ENCODE data around the gene SALL1. TPM values are rescaled to one million over a fixed set of nuclear protein-coding genes. Genes with fewer than 3 reads are reported as not detected.

The SALL1 gene
- total and polyA plus RNA-seq, 2 of the 8 experiments (the other 6 are each of a cell fraction or from before 2014, with no cell fraction given), result 33.7 to 56.8 TPM

DNA sequence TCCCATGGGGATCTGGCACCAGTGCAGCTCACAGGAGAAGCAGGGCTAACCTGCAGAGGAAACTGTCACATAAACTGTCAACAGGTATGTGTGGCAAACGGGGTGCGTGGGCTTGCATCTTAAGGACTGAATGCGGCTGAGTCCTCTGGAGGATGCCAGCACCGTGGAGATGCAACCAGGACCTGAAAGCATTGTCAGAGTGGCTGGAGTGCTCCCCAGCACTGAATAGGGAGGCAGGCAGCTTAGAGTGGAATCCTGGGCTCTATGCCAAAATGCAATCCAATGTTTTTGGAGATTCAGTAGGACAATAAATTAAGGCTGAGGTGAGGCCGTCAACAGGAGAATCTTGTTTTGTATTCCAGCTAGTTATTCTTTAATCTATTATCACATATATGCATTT lies 21.3 kb upstream of the SALL1 start:
- Histone ChIP-seq H2AFZ (ENCODE audit: low read length) (no peak overlapping the region), H4K91ac (replicated peaks; ENCODE audit: insufficient read length, low read length) (no peak overlapping the region), H3K27ac (ENCODE audit: low read depth, low read length) (no peak overlapping the region), H4K20me1 (replicated peaks in 1 of 2; ENCODE audit: control insufficient read depth in 1 of 2, insufficient read depth in 2 of 2, low read length in 2 of 2) (no peaks in the 10 kb centered on the region), H3K18ac (ENCODE audit: extremely low read depth, low read length) (no peak overlapping the region), H3K23me2 (ENCODE audit: low read depth, low read length) (no peaks in the 10 kb centered on the region), H3K4me2 (ENCODE audit: insufficient read depth in 1 of 2, low read depth in 2 of 2, low read length in 2 of 2) (no peak overlapping the region), H3K4ac (replicated peaks; ENCODE audit: insufficient read length, low read depth, low read length) (no peak overlapping the region), H3K9me3 (ENCODE audit: insufficient read depth in 2 of 2, low read depth in 1 of 2, low read length in 1 of 2) (peaks cover 0 to 7% of the 10 kb centered on the region in 2 experiments; a peak in 3 of 4 replicates), H3K36me3 (ENCODE audit: control insufficient read depth in 2 of 4, insufficient read depth in 4 of 4, low read length in 3 of 4) (no peaks in the 10 kb centered on the region), H2BK15ac (ENCODE audit: low read length) (no peak overlapping the region), H3K4me3 (ENCODE audit: extremely low read depth in 1 of 4, insufficient read depth in 2 of 4, low read depth in 3 of 4, low read length in 4 of 4) (no peak overlapping the region), H3K23ac (ENCODE audit: insufficient read length) (no peak overlapping the region), H2BK12ac (ENCODE audit: low read depth, low read length) (no peak overlapping the region), H3K4me1 (replicated peaks in 1 of 4; ENCODE audit: control insufficient read depth in 3 of 4, insufficient read depth in 4 of 4, low read length in 3 of 4) (no peaks in the 10 kb centered on the region), H2AK5ac (ENCODE audit: low read depth, low read length) (no peak overlapping the region), H3K14ac (ENCODE audit: insufficient read length) (no peak overlapping the region), H3K9ac (replicated peaks in 1 of 4; ENCODE audit: extremely low read depth in 1 of 4, low read depth in 3 of 4, low read length in 3 of 4) (no peak overlapping the region), H4K8ac (ENCODE audit: extremely low read depth, insufficient read depth, low read length) (no peak overlapping the region), H2BK120ac (replicated peaks; ENCODE audit: low read depth, low read length) (no peak overlapping the region), H3K79me1 (ENCODE audit: low read depth, low read length) (no peaks in the 10 kb centered on the region), H3K79me2 (ENCODE audit: control insufficient read depth in 1 of 2, insufficient read depth in 2 of 2, low read length in 2 of 2) (no peaks in the 10 kb centered on the region), H2BK20ac (ENCODE audit: low read length) (no peak overlapping the region), H3K27me3 (replicated peaks in 1 of 4; ENCODE audit: control insufficient read depth in 3 of 4, extremely low read depth in 1 of 4, insufficient read depth in 3 of 4, low read length in 3 of 4) (0 out of 7 replicates have a peak, but pooled peaks cover 0 to 1% (median 0%) of the 10 kb centered on the region in 4 experiments), H3K56ac (replicated peaks; ENCODE audit: insufficient read length, low read depth, low read length) (no peak overlapping the region), H2BK5ac (ENCODE audit: low read depth, low read length) (no peak overlapping the region), H4K5ac (ENCODE audit: insufficient read length, low read depth, low read length) (no peak overlapping the region)
- ChIA-PET CTCF (ENCODE audit: partially characterized antibody) (no interaction called here), POLR2A (ENCODE audit: partially characterized antibody) (interaction anchor here (0.9 kb wide), 1 partner anchor 9 kb away, joined by 3 read pairs; no protein-coding TSS in a partner anchor)
- no peak for DNase-seq (ENCODE audit: low read depth in 1 of 2, low spot score in 2 of 2)
- no peak for FAIRE-seq
- WGBS, 2 experiments (ENCODE audit: extremely low coverage in 1 of 2, insufficient coverage in 1 of 2, insufficient read length in 1 of 2, insufficient replicate concordance in 2 of 2, low coverage in 1 of 2, low lambda C conversion rate in 2 of 2, missing lambda C conversion rate in 1 of 2), result 97% methylated on average over 5 of the region's 5 CpGs; no CpG with 5 or more reads in 1 of the 2 experiments
- TF ChIP-seq ATF2 (IDR thresholded peaks at IDR 0.05; ENCODE audit: low read length), result no peak
- TF ChIP-seq GTF2F1 (IDR thresholded peaks at IDR 0.05; ENCODE audit: borderline replicate concordance, low read depth, low read length), result no peak
- TF ChIP-seq TAF1 (IDR thresholded peaks at IDR 0.05; ENCODE audit: low read depth, low read length), result no peak
- TF ChIP-seq CREB1 (IDR thresholded peaks at IDR 0.05), result no peak
- TF ChIP-seq SP4 (IDR thresholded peaks at IDR 0.05; ENCODE audit: low read length), result no peak
- TF ChIP-seq SUZ12 (IDR thresholded peaks at IDR 0.05; ENCODE audit: low read length), result no peak
- TF ChIP-seq RBBP5 (IDR thresholded peaks at IDR 0.05; ENCODE audit: borderline replicate concordance, low read depth, low read length), result no peak
- TF ChIP-seq ASH2L (IDR thresholded peaks at IDR 0.05; ENCODE audit: low read length), result no peak
- no peak for TF ChIP-seq KDM1A (IDR thresholded peaks at IDR 0.05; ENCODE audit: borderline replicate concordance, low read length)
- TF ChIP-seq, protein P1, sequence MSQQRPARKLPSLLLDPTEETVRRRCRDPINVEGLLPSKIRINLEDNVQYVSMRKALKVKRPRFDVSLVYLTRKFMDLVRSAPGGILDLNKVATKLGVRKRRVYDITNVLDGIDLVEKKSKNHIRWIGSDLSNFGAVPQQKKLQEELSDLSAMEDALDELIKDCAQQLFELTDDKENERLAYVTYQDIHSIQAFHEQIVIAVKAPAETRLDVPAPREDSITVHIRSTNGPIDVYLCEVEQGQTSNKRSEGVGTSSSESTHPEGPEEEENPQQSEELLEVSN (IDR thresholded peaks at IDR 0.05), result no peak
- no peak for TF ChIP-seq TEAD4 (IDR thresholded peaks at IDR 0.05; ENCODE audit: low read depth, low read length)
- no peak for TF ChIP-seq GABPA (IDR thresholded peaks at IDR 0.05; ENCODE audit: borderline replicate concordance, insufficient read depth, low read length)
- no peak for TF ChIP-seq EZH2 (IDR thresholded peaks at IDR 0.05; ENCODE audit: low read depth, low read length, severe bottlenecking)

All from H1 (cell line).